CD8-positive, alpha-beta memory T cell (primary cell): Measurements from ENCODE around the gene ATAD1. TPM values are rescaled to one million over a fixed set of nuclear protein-coding genes. Genes with fewer than 3 reads are reported as not detected.

Source experiments
- CTCF ChIA-PET: fragments of 350-600 bp; sonication (Branson Sonifier 250); formaldehyde crosslinking; loops from one replicate; lab custom pipeline; 2021; ENCODE audit warnings: antibody characterized with exemption; lab: Charles Lee
- POLR2A ChIA-PET: fragments of 350-600 bp; sonication (Branson Sonifier 250); formaldehyde crosslinking; loops from one replicate; lab custom pipeline; 2021; ENCODE audit warnings: antibody characterized with exemption; lab: Charles Lee
- DNase-seq, 5 donors: peaks; one replicate each; pipeline versions ENCODE4 v3.0.0 to v3.0.0-alpha.2; 2020 to 2022; ENCODE audit warnings: mixed read lengths in 1 of 5
- H3K27ac ChIP-seq: one replicate; pipeline ENCODE4 v1.7.0; 2013; ENCODE audit warnings: low read depth, mild to moderate bottlenecking, low read length, moderate library complexity
- H3K27me3 ChIP-seq: 2 replicates; pipeline ENCODE4 v1.7.0; 2013; ENCODE audit warnings: low read length, mild to moderate bottlenecking; ENCODE audit not compliant: insufficient read depth, poor library complexity, severe bottlenecking
- H3K36me3 ChIP-seq: 2 replicates; pipeline ENCODE4 v1.7.0; 2013; ENCODE audit warnings: mild to moderate bottlenecking, low read length, moderate library complexity; ENCODE audit not compliant: insufficient read depth
- H3K4me1 ChIP-seq: 2 replicates; pipeline ENCODE4 v1.7.0; 2013; ENCODE audit warnings: mild to moderate bottlenecking, low read length, moderate library complexity; ENCODE audit not compliant: insufficient read depth
- H3K4me3 ChIP-seq: 2 replicates; pipeline ENCODE4 v1.7.0; 2013; ENCODE audit warnings: mild to moderate bottlenecking, low read length
- H3K9me3 ChIP-seq: 2 replicates; pipeline ENCODE4 v1.7.0; 2013; ENCODE audit warnings: mild to moderate bottlenecking, low read length
- H3K27ac Mint-ChIP-seq, 8 donors: one replicate each; pipeline ENCODE4 v1.8.0; 2020 to 2021; ENCODE audit warnings: mixed read lengths in 8 of 8, mild to moderate bottlenecking in 6 of 8, inconsistent platforms in 3 of 8, moderate library complexity in 3 of 8
- H3K27me3 Mint-ChIP-seq, 2 donors: one replicate each; pipeline ENCODE4 v1.8.0; 2020 to 2021; ENCODE audit warnings: mixed read lengths in 2 of 2, mild to moderate bottlenecking in 1 of 2, moderate library complexity in 1 of 2
- H3K36me3 Mint-ChIP-seq, 3 donors: one replicate each; pipeline ENCODE4 v1.8.0; 2020 to 2021; ENCODE audit warnings: mixed read lengths in 3 of 3, inconsistent platforms in 1 of 3, mild to moderate bottlenecking in 1 of 3
- H3K4me1 Mint-ChIP-seq, 3 donors: one replicate each; pipeline ENCODE4 v1.8.0; 2020 to 2021; ENCODE audit warnings: mixed read lengths in 3 of 3, inconsistent platforms in 1 of 3, mild to moderate bottlenecking in 1 of 3
- H3K4me3 Mint-ChIP-seq, 7 donors: one replicate each; pipeline ENCODE4 v1.8.0; 2020 to 2021; ENCODE audit warnings: mixed read lengths in 7 of 7, mild to moderate bottlenecking in 6 of 7, moderate library complexity in 4 of 7, inconsistent platforms in 2 of 7
- H3K9me3 Mint-ChIP-seq, 5 donors: one replicate each; pipeline ENCODE4 v1.8.0; 2020 to 2022; ENCODE audit warnings: mixed read lengths in 5 of 5, mild to moderate bottlenecking in 3 of 5, moderate library complexity in 2 of 5, inconsistent platforms in 1 of 5
- polyA plus RNA-seq: library from polyadenylated mRNA; unstranded; fragments of 300-500 nt; fragmentation: Illumina TruSeq; gene quantifications from one replicate; pipeline ENCODE4 v1.2.3, GENCODE V29; 2021
- total RNA-seq, 2 experiments: library from RNA; stranded (reverse); gene quantifications; one replicate each; pipeline ENCODE4 v1.2.3, GENCODE V29; 2021

ATAD1 gene
- total and polyA plus RNA-seq, 3 experiments from 2014 or later = 47.2 to 62.3 (median 60.7) TPM

GRCh38 chr10:87845624-87845998, 27.6 kb upstream of the ATAD1 start:
- no peaks in the 10 kb centered on the region for H3K36me3 ChIP-seq
- H3K27ac ChIP-seq = no peak overlapping the region
- Mint-ChIP-seq H3K4me1 (no peaks in the 10 kb centered on the region), H3K4me3 (no peak overlapping the region), H3K27me3 (peaks cover 0 to 2% of the 10 kb centered on the region in 2 donors), H3K27ac (no peak overlapping the region), H3K9me3 (no peaks in the 10 kb centered on the region), H3K36me3 (peaks cover 0 to 3% (median 0%) of the 10 kb centered on the region in 3 donors)
- no peaks in the 10 kb centered on the region for H3K4me1 ChIP-seq
- H3K9me3 ChIP-seq = no peaks in the 10 kb centered on the region
- DNase-seq = no peak
- H3K4me3 ChIP-seq = no peak overlapping the region
- ChIA-PET CTCF (interaction anchor here (1.2 kb wide), 1 partner anchor 269 kb away, joined by 5 read pairs; no protein-coding TSS in a partner anchor), POLR2A (no interaction called here)
- H3K27me3 ChIP-seq = no peaks in the 10 kb centered on the region

GRCh38 chr10:87844837-87845623, 27.0 kb upstream of the ATAD1 start:
- no peaks in the 10 kb centered on the region for H3K4me1 Mint-ChIP-seq
- ChIA-PET POLR2A (no interaction called here), CTCF (interaction anchor here (1.2 kb wide), 1 partner anchor 269 kb away, joined by 5 read pairs; no protein-coding TSS in a partner anchor)
- H3K36me3 Mint-ChIP-seq = peaks cover 0 to 6% (median 0%) of the 10 kb centered on the region in 3 donors
- Histone ChIP-seq H3K27ac (no peak overlapping the region), H3K9me3 (no peaks in the 10 kb centered on the region), H3K4me3 (no peak overlapping the region), H3K36me3 (no peaks in the 10 kb centered on the region), H3K4me1 (no peaks in the 10 kb centered on the region), H3K27me3 (no peaks in the 10 kb centered on the region)
- peaks cover 0 to 2% of the 10 kb centered on the region in 2 donors for H3K27me3 Mint-ChIP-seq
- H3K4me3 Mint-ChIP-seq = no peak overlapping the region
- H3K27ac Mint-ChIP-seq = no peak overlapping the region
- no peaks in the 10 kb centered on the region for H3K9me3 Mint-ChIP-seq
- no peak for DNase-seq

- no peak for DNase-seq
- no peaks in the 10 kb centered on the region for H3K9me3 Mint-ChIP-seq
- H3K36me3 Mint-ChIP-seq = peaks cover 0 to 6% (median 0%) of the 10 kb centered on the region in 3 donors
- no peak overlapping the region for H3K4me3 Mint-ChIP-seq
- Histone ChIP-seq H3K27ac (no peak overlapping the region), H3K4me3 (no peak overlapping the region), H3K9me3 (no peaks in the 10 kb centered on the region), H3K27me3 (no peaks in the 10 kb centered on the region), H3K36me3 (no peaks in the 10 kb centered on the region), H3K4me1 (no peaks in the 10 kb centered on the region)
- no peaks in the 10 kb centered on the region for H3K4me1 Mint-ChIP-seq
- ChIA-PET CTCF (no interaction called here), POLR2A (no interaction called here)
- H3K27ac Mint-ChIP-seq = no peak overlapping the region
- H3K27me3 Mint-ChIP-seq = peaks cover 0 to 2% of the 10 kb centered on the region in 2 donors
These were observed 25.7 kb upstream of the ATAD1 start for GRCh38 chr10:87843714-87844113.

- Histone ChIP-seq H3K27me3 (no peaks in the 10 kb centered on the region), H3K4me3 (no peak overlapping the region), H3K9me3 (no peaks in the 10 kb centered on the region), H3K36me3 (no peaks in the 10 kb centered on the region), H3K4me1 (no peaks in the 10 kb centered on the region), H3K27ac (no peak overlapping the region)
- ChIA-PET CTCF (no interaction called here), POLR2A (no interaction called here)
- no peak for DNase-seq
- Mint-ChIP-seq H3K4me3 (no peak overlapping the region), H3K27ac (no peak overlapping the region), H3K36me3 (peaks cover 0 to 6% (median 0%) of the 10 kb centered on the region in 3 donors), H3K4me1 (no peaks in the 10 kb centered on the region), H3K27me3 (peaks cover 0 to 2% of the 10 kb centered on the region in 2 donors), H3K9me3 (no peaks in the 10 kb centered on the region)
These were observed 24.9 kb upstream of the ATAD1 start for GRCh38 chr10:87842776-87843497.

- peaks cover 0 to 6% (median 0%) of the 10 kb centered on the region in 3 donors for H3K36me3 Mint-ChIP-seq
- peak overlapping the region in 1 of 7 donors; percentile 68 for H3K4me3 Mint-ChIP-seq
- no peak for DNase-seq
- H3K27ac ChIP-seq = no peak overlapping the region
- H3K9me3 ChIP-seq = no peaks in the 10 kb centered on the region
- no peak overlapping the region for H3K4me3 ChIP-seq
- no peaks in the 10 kb centered on the region for H3K27me3 Mint-ChIP-seq
- H3K4me1 Mint-ChIP-seq = no peaks in the 10 kb centered on the region
- H3K36me3 ChIP-seq = no peaks in the 10 kb centered on the region
- no peaks in the 10 kb centered on the region for H3K27me3 ChIP-seq
- H3K9me3 Mint-ChIP-seq = no peaks in the 10 kb centered on the region
- H3K27ac Mint-ChIP-seq = no peak overlapping the region
- ChIA-PET POLR2A (no interaction called here), CTCF (no interaction called here)
- H3K4me1 ChIP-seq = no peaks in the 10 kb centered on the region
These were observed 24.2 kb upstream of the ATAD1 start for GRCh38 chr10:87842220-87842641.

- Mint-ChIP-seq H3K36me3 (peaks cover 0 to 10% (median 1%) of the 10 kb centered on the region in 3 donors), H3K4me1 (no peaks in the 10 kb centered on the region), H3K9me3 (no peaks in the 10 kb centered on the region), H3K27ac (no peak overlapping the region), H3K27me3 (no peaks in the 10 kb centered on the region), H3K4me3 (no peak overlapping the region)
- ChIA-PET CTCF (no interaction called here), POLR2A (no interaction called here)
- H3K4me3 ChIP-seq = no peak overlapping the region
- H3K4me1 ChIP-seq = no peaks in the 10 kb centered on the region
- no peaks in the 10 kb centered on the region for H3K9me3 ChIP-seq
- no peak for DNase-seq
- H3K27me3 ChIP-seq = no peaks in the 10 kb centered on the region
- H3K27ac ChIP-seq = no peak overlapping the region
- H3K36me3 ChIP-seq = no peaks in the 10 kb centered on the region
These were observed 23.2 kb upstream of the ATAD1 start for GRCh38 chr10:87841186-87841585.

- Histone ChIP-seq H3K36me3 (no peaks in the 10 kb centered on the region), H3K27ac (no peak overlapping the region), H3K27me3 (no peaks in the 10 kb centered on the region), H3K4me1 (no peaks in the 10 kb centered on the region), H3K9me3 (no peaks in the 10 kb centered on the region), H3K4me3 (no peak overlapping the region)
- H3K4me3 Mint-ChIP-seq = no peak overlapping the region
- H3K4me1 Mint-ChIP-seq = no peaks in the 10 kb centered on the region
- CTCF ChIA-PET = no interaction called here
- DNase-seq = no peak
- POLR2A ChIA-PET = interaction anchor here (0.6 kb wide), 1 partner anchor 33 kb away, joined by 4 read pairs; no protein-coding TSS in a partner anchor
- H3K27me3 Mint-ChIP-seq = no peaks in the 10 kb centered on the region
- no peaks in the 10 kb centered on the region for H3K9me3 Mint-ChIP-seq
- peaks cover 0 to 12% (median 1%) of the 10 kb centered on the region in 3 donors for H3K36me3 Mint-ChIP-seq
- H3K27ac Mint-ChIP-seq = no peak overlapping the region
These were observed 20.6 kb upstream of the ATAD1 start for GRCh38 chr10:87838650-87839049.

GRCh38 chr10:87837445-87837844, 19.4 kb upstream of the ATAD1 start:
- H3K27me3 Mint-ChIP-seq = no peaks in the 10 kb centered on the region

More at GRCh38 chr10:87837445-87837844, 19.4 kb upstream of the ATAD1 start:
- Histone ChIP-seq H3K27ac (no peak overlapping the region), H3K9me3 (no peaks in the 10 kb centered on the region), H3K4me1 (no peaks in the 10 kb centered on the region), H3K4me3 (no peak overlapping the region), H3K36me3 (no peaks in the 10 kb centered on the region), H3K27me3 (no peaks in the 10 kb centered on the region)
- POLR2A ChIA-PET = no interaction called here
- H3K9me3 Mint-ChIP-seq = no peaks in the 10 kb centered on the region
- H3K36me3 Mint-ChIP-seq = peaks cover 0 to 12% (median 1%) of the 10 kb centered on the region in 3 donors
- no peak overlapping the region for H3K4me3 Mint-ChIP-seq
- no peak overlapping the region for H3K27ac Mint-ChIP-seq
- no peaks in the 10 kb centered on the region for H3K4me1 Mint-ChIP-seq
- CTCF ChIA-PET = no interaction called here
- no peak for DNase-seq
